Measurements from ENCODE around the gene DCAF11. TPM values are rescaled to one million over a fixed set of nuclear protein-coding genes. Genes with fewer than 3 reads are reported as not detected.

DCAF11 gene
- total and polyA plus RNA-seq, 2 of the 8 experiments (the other 6 are each of a cell fraction or from before 2014, with no cell fraction given): 60.4 to 63.6 TPM

- no peak for TF ChIP-seq KDM1A (IDR thresholded peaks at IDR 0.05; ENCODE audit: borderline replicate concordance, low read length)
- TF ChIP-seq RXRA (IDR thresholded peaks at IDR 0.05; ENCODE audit: insufficient read depth, low read depth, low read length): no peak
- TF ChIP-seq SIN3A (conservative IDR thresholded peaks at IDR 0.05 in 1 of 2, IDR thresholded peaks at IDR 0.05 in 1 of 2; ENCODE audit: low read depth in 1 of 2, low read length in 2 of 2): peak; percentile 86 to 96; a peak in 3 of 4 replicates
These were observed 611 bp upstream of the DCAF11 start (continued) for GRCh38 chr14:24113801-24114531.

All from H1 (cell line).